GM18870 (cell line): Measurements from ENCODE around the gene DUSP16.

Experiments
- ATAC-seq: cut with Tn5 transposase; IDR thresholded peaks from one replicate; pipeline ENCODE4 v1.9.1; 2021; ENCODE audit warnings: moderate library complexity; ENCODE audit not compliant: unreplicated experiment

DUSP16 gene

GRCh38 chr12:12499909-12500604 is 62.6 kb downstream of the DUSP16 start:
- no peak for ATAC-seq

GRCh38 chr12:12498210-12498609 is 64.5 kb downstream of the DUSP16 start:
- no peak for ATAC-seq

- ATAC-seq = no peak
These were observed 67.1 kb downstream of the DUSP16 start for GRCh38 chr12:12495536-12495935.

- ATAC-seq = no peak
These were observed 70.1 kb downstream of the DUSP16 start for GRCh38 chr12:12492547-12492946.

GRCh38 chr12:12491606-12492005 is 71.1 kb downstream of the DUSP16 start:
- no peak for ATAC-seq

GRCh38 chr12:12488823-12489550 is 73.7 kb downstream of the DUSP16 start:
- ATAC-seq = no peak

- no peak for ATAC-seq
These were observed 74.4 kb downstream of the DUSP16 start for GRCh38 chr12:12488296-12488695.

- ATAC-seq = no peak
These were observed 75.2 kb downstream of the DUSP16 start for GRCh38 chr12:12487490-12487889.

GRCh38 chr12:12486661-12487240 is 75.9 kb downstream of the DUSP16 start:
- peak; percentile 77 for ATAC-seq

GRCh38 chr12:12483438-12483837 is 79.2 kb downstream of the DUSP16 start:
- no peak for ATAC-seq

- no peak for ATAC-seq
These were observed 79.7 kb downstream of the DUSP16 start for GRCh38 chr12:12482959-12483358.

GRCh38 chr12:12482150-12482761 is 80.4 kb downstream of the DUSP16 start:
- no peak for ATAC-seq

- no peak for ATAC-seq
These were observed 81.0 kb downstream of the DUSP16 start for GRCh38 chr12:12481631-12482030.

GRCh38 chr12:12480074-12480473 is 82.6 kb downstream of the DUSP16 start:
- no peak for ATAC-seq

GRCh38 chr12:12477532-12477890 is 85.2 kb downstream of the DUSP16 start:
- ATAC-seq = no peak

- ATAC-seq = no peak
These were observed 85.7 kb downstream of the DUSP16 start for GRCh38 chr12:12476857-12477531.

- ATAC-seq = peak; percentile 92
These were observed 87.5 kb downstream of the DUSP16 start for GRCh38 chr12:12474931-12475795.

- peak; percentile 25 for ATAC-seq
These were observed 88.2 kb downstream of the DUSP16 start for GRCh38 chr12:12474471-12474928.

- no peak for ATAC-seq
These were observed 89.4 kb downstream of the DUSP16 start for GRCh38 chr12:12473223-12473622.
